Activated CD8-positive, alpha-beta T cell treated with anti-CD3 and anti-CD28 coated beads for 36 hours (primary cell): Measurements from ENCODE around the gene POP7. TPM values are rescaled to one million over a fixed set of nuclear protein-coding genes. Genes with fewer than 3 reads are reported as not detected.
"Not testable (repeated sequence)": the region's sequence is repeated elsewhere in the genome, so short reads cannot be mapped to it uniquely, and the experiment has no call there.

Experiments used
- ATAC-seq: fragments of 200-7000 bp; cut with Tn5 transposase; one replicate; pipeline ENCODE4 v1.10.0; 2021; ENCODE audit warnings: mild to moderate bottlenecking, moderate library complexity
- CTCF ChIA-PET: fragments of 350-600 bp; sonication (Branson Sonifier 250); formaldehyde crosslinking; loops from one replicate; lab custom pipeline; 2021; ENCODE audit warnings: antibody characterized with exemption; lab: Charles Lee
- POLR2A ChIA-PET: fragments of 350-600 bp; sonication (Branson Sonifier 250); formaldehyde crosslinking; loops from one replicate; lab custom pipeline; 2021; ENCODE audit warnings: antibody characterized with exemption; lab: Charles Lee
- DNase-seq: peaks from one replicate; pipeline ENCODE4 v3.0.0-alpha.2; 2020
- H3K27ac Mint-ChIP-seq: one replicate; pipeline ENCODE4 v1.8.0; 2021; ENCODE audit warnings: mild to moderate bottlenecking, mixed read lengths
- H3K27me3 Mint-ChIP-seq: one replicate; pipeline ENCODE4 v1.8.0; 2021; ENCODE audit warnings: mixed read lengths
- H3K36me3 Mint-ChIP-seq: one replicate; pipeline ENCODE4 v1.8.0; 2021; ENCODE audit warnings: low read depth, mixed read lengths
- H3K4me1 Mint-ChIP-seq: one replicate; pipeline ENCODE4 v1.8.0; 2021; ENCODE audit warnings: low read depth, mixed read lengths
- H3K4me3 Mint-ChIP-seq: one replicate; pipeline ENCODE4 v1.8.0; 2021; ENCODE audit warnings: mild to moderate bottlenecking, moderate library complexity, mixed read lengths
- H3K9me3 Mint-ChIP-seq: one replicate; pipeline ENCODE4 v1.8.0; 2021; ENCODE audit warnings: mixed read lengths
- intact Hi-C: fragments of 100-400 bp; cut with micrococcal nuclease; formaldehyde crosslinking; loops from one replicate; pipeline ENCODE4 v1.10.0; 2022
- total RNA-seq, 2 experiments: library from RNA; stranded (reverse); gene quantifications; one replicate each; pipeline ENCODE4 v1.2.3, GENCODE V29; 2021
- TF ChIP-seq, protein P1 (sequence below): fragments of 200-600 bp; IDR thresholded peaks from one replicate; pipeline ENCODE4 v1.8.0; 2022; ENCODE audit warnings: antibody characterized with exemption, mild to moderate bottlenecking

The POP7 gene
- total RNA-seq, 2 experiments from 2014 or later, result 47.4 to 48.1 TPM

DNA sequence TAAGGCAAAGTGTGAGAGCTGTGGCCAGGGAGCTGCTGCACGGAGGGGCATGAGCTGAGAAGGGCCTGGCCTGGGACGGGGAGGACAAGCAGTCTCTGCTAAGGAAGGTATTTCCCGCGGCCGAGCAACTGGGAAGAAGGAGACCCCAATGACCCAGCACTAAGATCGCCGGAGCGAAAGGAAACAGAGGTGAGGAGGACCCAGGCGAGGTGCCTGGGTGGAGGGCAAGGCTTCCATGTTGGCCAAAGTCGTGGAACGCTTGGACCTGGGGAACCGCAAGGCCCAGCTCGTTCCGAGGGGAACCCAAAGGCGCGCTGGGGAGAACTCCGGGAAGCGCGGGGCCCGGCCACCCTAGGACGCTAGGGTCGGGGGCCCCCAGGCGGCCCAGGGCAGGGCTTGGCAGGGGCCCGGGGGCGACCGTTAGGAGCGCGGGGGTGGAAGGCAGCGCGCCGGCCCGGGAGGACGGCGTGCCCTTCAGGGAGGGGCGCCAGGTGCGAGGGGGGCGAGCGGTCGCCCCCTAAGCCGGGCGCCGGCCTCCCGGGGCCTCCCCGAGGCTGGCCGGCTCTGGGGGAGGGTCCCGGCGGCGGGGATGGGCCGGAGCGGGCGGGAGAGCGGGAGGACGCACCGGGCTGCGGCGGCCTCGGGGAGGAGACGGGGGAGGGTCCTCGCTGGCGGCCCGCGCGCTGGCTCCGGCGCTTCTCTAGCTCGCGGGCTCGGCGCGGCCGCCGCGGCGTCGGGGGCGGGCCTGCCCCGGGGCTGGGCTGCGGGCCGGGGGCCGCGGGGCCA lies 12.4 kb upstream of the POP7 start:
- DNase-seq, result peak; percentile 22

DNA sequence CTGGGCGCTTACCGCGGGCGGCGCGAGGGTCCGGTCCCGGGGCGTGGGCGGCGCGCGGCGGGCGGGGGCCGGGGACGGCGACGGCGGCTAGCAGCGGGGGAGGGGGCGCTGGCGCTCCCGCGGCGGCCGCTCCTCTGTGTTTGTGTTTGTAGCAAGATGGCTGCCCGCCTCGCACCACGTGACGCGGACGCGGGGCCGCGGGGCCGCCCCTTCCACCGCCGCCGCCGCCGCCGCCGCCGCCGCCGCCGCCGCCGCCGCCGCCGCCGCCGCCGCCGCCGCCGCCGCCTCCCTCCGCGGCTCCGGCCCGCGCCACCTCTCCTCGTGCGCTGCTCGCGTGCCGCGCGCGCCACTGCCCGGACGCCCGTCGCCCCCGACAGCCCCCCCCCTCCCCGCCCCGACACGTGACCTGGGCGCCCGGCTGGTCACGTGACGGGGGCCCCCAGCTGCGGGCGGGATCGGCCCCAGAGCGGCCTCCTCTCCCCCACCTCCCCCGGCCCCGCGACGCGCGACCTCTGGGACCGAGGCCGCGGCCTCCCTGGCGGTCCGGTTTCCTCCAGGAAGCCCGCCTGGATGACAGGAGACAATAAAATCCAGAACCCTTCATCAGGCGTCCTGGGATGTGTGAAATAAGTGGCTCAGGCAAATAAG lies 11.7 kb upstream of the POP7 start, which contains the start of gene GIGYF1:
TSS of gene GIGYF1 (minus strand) at position 153 of the 648 bp plus-strand sequence. CDS start 6,012 bp downstream, outside the sequence.
- ChIA-PET CTCF (interaction anchor here (4.1 to 10.1 kb wide), 2 partner anchors 11 to 60 kb away, joined by 46 to 162 read pairs; partner anchors contain the start of gene POP7), POLR2A (interaction anchor here (1.4 to 8.3 kb wide), 4 partner anchors 11 to 20 kb away, joined by 3 to 94 read pairs (median 20); partner anchors contain the start of gene POP7)
- Mint-ChIP-seq H3K4me3 (peak within 1 kb of the TSS; percentile 88), H3K36me3 (peaks cover 11% of the 10 kb centered on the region), H3K27ac (peak within 1 kb of the TSS; percentile 91), H3K27me3 (no peaks in the 10 kb centered on the region), H3K9me3 (no peaks in the 10 kb centered on the region), H3K4me1 (peaks cover 40% of the 10 kb centered on the region)
- intact Hi-C loops, result loop anchor here (10.0 kb wide), 1 partner anchor 219 kb away; the partner anchor contains the start of gene TSC22D4
- ATAC-seq (peak; percentile 53), DNase-seq (peak; percentile 79)
- TF ChIP-seq, protein P1, sequence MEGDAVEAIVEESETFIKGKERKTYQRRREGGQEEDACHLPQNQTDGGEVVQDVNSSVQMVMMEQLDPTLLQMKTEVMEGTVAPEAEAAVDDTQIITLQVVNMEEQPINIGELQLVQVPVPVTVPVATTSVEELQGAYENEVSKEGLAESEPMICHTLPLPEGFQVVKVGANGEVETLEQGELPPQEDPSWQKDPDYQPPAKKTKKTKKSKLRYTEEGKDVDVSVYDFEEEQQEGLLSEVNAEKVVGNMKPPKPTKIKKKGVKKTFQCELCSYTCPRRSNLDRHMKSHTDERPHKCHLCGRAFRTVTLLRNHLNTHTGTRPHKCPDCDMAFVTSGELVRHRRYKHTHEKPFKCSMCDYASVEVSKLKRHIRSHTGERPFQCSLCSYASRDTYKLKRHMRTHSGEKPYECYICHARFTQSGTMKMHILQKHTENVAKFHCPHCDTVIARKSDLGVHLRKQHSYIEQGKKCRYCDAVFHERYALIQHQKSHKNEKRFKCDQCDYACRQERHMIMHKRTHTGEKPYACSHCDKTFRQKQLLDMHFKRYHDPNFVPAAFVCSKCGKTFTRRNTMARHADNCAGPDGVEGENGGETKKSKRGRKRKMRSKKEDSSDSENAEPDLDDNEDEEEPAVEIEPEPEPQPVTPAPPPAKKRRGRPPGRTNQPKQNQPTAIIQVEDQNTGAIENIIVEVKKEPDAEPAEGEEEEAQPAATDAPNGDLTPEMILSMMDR, result no peak

More for the DNA sequence above, 12.4 kb upstream of the POP7 start:
- Mint-ChIP-seq H3K4me3 (peak overlapping the region; percentile 88), H3K36me3 (peaks cover 11% of the 10 kb centered on the region), H3K9me3 (no peaks in the 10 kb centered on the region), H3K27ac (peak overlapping the region; percentile 91), H3K4me1 (peaks cover 46% of the 10 kb centered on the region), H3K27me3 (no peaks in the 10 kb centered on the region)
- ChIA-PET CTCF (interaction anchor here (1.1 to 10.1 kb wide), 13 partner anchors 12 to 134 kb away, joined by 3 to 162 read pairs (median 13); partner anchors contain the start of genes ACTL6B, FBXO24, GNB2 and LRCH4), POLR2A (interaction anchor here (0.6 to 8.3 kb wide), 9 partner anchors 8 to 1130 kb away, joined by 3 to 94 read pairs (median 4); partner anchors contain the start of gene POP7)
- ATAC-seq, result peak; percentile 32
- TF ChIP-seq, protein P1, result no peak
- intact Hi-C loops, result loop anchor here (10.0 kb wide), 1 partner anchor 219 kb away; the partner anchor contains the start of gene TSC22D4

DNA sequence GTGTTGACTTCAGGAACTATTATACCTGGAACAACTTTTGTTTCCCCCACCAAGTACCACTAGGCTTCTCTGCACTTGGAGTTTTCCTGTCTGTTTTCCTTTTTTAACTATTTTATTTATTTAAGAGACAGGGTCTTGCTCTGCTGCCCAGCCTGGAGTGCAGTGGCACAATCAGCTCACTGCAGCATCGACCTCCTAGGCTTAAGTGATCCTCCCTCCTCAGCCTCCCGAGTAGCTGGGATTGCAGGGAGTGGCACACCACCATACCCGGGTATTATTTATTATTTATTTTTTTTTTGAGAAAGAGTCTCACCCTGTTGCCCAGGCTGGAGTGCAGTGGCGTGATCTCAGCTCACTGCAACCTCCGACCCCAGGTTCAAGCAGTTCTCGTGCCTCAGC lies 9.8 kb upstream of the POP7 start:
- ChIA-PET POLR2A (interaction anchor here (2.2 to 3.0 kb wide), 2 partner anchors 9 to 156 kb away, joined by 4 to 19 read pairs; partner anchors contain the start of genes POP7 and SLC12A9), CTCF (interaction anchor here (0.7 to 10.1 kb wide), 3 partner anchors 9 to 105 kb away, joined by 3 to 162 read pairs (median 4); partner anchors contain the start of gene POP7)
- peak overlapping the region; percentile 73 for H3K27ac Mint-ChIP-seq
- DNase-seq (no peak), ATAC-seq (no peak)
- peak overlapping the region; percentile 62 for H3K4me3 Mint-ChIP-seq
- intact Hi-C loops, result loop anchor here (10.0 kb wide), 1 partner anchor 221 kb away; the partner anchor contains the start of gene TSC22D4
- H3K9me3 Mint-ChIP-seq, result no peaks in the 10 kb centered on the region
- H3K27me3 Mint-ChIP-seq, result peaks cover 1% of the 10 kb centered on the region
- TF ChIP-seq, protein P1, result no peak
- peaks cover 30% of the 10 kb centered on the region for H3K4me1 Mint-ChIP-seq
- peaks cover 11% of the 10 kb centered on the region for H3K36me3 Mint-ChIP-seq

DNA sequence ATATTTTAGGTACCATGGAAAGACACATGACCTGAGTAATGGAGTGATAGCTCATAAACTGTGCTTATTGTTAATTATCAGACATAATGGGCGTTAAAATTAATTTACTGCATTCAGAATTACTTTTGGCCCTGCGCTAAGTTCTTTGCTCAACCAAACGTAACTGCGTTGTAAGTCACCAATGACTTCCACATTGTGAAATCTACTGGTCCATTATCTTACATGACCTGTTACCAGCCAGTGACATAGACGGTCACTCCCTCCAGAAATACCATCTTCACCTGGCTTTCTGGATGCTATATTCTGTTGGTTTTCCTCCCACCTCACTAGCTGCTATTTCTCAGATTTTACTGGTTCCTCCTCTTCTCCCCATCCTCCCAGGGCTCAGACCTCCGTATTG lies 6.9 kb upstream of the POP7 start:
- CTCF ChIA-PET, result interaction anchor here (1.1 kb wide), 1 partner anchor 154 kb away, joined by 5 read pairs; the partner anchor contains the start of gene SLC12A9
- Mint-ChIP-seq H3K27ac (no peak overlapping the region), H3K4me1 (peaks cover 12% of the 10 kb centered on the region), H3K36me3 (no peaks in the 10 kb centered on the region), H3K27me3 (peaks cover 1% of the 10 kb centered on the region), H3K9me3 (no peaks in the 10 kb centered on the region), H3K4me3 (no peak overlapping the region)
- DNase-seq (no peak), ATAC-seq (no peak)
- POLR2A ChIA-PET, result interaction anchor here (0.9 to 1.0 kb wide), 2 partner anchors 17 to 388 kb away, joined by 3 to 5 read pairs; no protein-coding TSS in a partner anchor
- TF ChIP-seq, protein P1, result no peak
- intact Hi-C loops, result loop anchor here (10.0 kb wide), 1 partner anchor 224 kb away; the partner anchor contains the start of gene TSC22D4

DNA sequence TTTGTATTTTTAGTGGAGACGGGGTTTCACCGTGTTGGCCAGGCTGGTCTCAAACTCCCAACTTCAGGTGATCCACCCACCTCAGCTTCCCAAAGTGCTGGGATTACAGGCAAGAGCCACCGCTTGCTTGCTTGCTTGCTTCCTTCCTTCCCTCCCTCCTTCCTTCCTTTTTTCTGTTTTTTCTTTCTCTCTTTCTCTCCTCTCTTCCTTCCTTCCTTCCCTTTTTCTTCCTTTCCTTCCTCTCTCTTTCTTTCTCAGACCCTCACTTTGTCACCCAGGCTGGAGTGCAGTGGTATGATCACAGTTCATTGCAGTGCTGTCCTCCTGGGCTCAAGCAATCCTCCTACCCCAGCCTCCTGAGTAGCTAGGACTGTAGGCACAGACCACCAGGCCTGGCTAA lies 4.8 kb upstream of the POP7 start:
- ATAC-seq, H3K27me3 Mint-ChIP-seq, H3K9me3 Mint-ChIP-seq, H3K36me3 Mint-ChIP-seq, POLR2A ChIA-PET, H3K4me3 Mint-ChIP-seq, intact Hi-C loops, H3K27ac Mint-ChIP-seq, DNase-seq, H3K4me1 Mint-ChIP-seq: not testable (repeated sequence)
- CTCF ChIA-PET, result interaction anchor here (0.9 to 9.9 kb wide), 2 partner anchors 9 to 67 kb away, joined by 4 to 162 read pairs; partner anchors contain the start of gene GIGYF1
